ENCODE results near the gene TSPAN14.
"Not testable (repeated sequence)": the region's sequence is repeated elsewhere in the genome, so short reads cannot be mapped to it uniquely, and the experiment has no call there.

The TSPAN14 gene

DNA sequence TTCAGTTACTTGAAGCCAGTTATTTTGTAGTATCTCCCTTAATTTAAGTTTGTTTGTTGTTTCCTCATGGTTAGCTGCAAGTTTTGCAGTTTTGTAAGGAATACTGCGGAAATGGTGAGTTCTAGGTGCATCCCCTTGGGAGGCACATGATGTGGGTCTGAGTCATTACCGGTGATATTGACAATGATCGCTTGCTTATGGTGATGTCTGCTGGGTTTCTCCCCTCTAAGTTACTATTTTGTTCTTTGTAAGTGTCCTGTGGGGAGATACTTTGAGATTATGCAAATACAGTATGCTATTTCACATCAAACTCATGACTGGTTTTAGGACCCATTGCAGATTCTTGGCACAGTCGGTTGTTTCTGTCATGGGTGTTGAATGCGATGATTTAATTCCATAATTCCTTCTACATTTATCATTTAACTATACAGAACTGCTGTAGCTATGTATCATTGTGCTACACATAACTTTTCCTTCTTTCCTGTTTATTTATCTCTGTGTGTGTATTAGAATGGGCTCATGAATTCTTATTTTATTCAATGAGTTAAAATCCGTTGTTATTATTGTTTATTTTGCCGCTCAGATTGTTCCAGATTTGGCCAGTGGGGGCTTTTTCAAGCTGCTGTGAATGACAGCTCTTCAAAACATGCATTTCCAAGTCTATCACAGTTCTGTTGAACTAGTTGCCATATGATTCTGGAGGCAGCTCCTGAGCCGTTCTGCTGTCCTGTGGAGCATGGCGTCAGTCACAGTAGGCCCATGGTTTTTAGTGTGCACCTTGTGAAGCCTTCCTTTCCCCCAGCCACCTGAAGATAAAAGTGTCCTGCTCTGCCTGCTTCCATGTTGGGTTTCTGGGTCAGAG is 18.4 kb downstream of the TSPAN14 start:
- DNase-seq, result no peak

- DNase-seq, result no peak
These were observed 19.1 kb downstream of the TSPAN14 start for GRCh38 chr10:80473096-80473657.

DNA sequence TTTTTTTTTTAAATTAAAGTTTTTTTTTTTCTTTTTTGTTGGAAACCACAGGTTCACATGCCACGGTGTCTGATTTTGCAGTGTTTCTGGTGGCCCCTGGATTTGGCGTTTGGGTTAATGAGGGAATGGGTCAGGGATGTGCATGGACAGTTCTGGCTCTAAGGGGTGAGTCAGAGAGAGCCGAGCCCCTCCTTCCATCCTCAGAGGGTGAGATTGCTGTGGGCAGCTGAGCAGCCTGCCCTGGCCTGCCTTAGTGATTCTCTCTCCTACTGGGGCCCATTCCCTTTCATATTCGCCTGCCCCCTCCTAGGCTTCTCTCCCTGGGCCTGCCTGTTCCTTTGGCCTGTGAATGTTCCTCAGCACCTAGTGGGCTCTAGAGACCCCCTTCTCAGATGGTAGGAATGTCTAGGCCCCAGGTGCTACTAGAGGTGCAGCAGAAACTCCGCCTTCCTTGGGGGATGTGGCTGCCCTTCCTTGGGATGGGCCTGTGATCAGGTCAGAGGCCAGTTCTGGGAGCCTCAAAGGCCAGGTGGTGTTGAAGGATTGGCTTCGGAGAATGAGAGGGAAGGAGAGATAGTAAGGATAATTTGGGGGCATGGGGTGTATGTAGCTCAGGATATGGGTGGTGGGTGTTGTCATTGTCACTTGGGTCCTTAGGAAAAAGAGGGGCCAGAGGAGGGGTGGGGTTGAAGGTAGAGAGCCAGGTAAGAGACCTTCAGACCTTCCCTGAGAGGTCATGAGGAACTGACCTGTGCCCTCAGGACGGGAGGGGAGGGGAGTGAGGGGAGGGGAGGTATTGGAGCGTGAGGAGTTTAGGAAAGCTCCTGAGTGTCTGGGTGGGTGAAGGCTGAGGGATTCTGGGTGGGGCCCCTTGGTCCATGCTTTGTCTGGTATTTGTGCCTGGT is 19.8 kb downstream of the TSPAN14 start:
- no peak for DNase-seq

- no peak for DNase-seq
These were observed 20.4 kb downstream of the TSPAN14 start for GRCh38 chr10:80474597-80474910.

DNA sequence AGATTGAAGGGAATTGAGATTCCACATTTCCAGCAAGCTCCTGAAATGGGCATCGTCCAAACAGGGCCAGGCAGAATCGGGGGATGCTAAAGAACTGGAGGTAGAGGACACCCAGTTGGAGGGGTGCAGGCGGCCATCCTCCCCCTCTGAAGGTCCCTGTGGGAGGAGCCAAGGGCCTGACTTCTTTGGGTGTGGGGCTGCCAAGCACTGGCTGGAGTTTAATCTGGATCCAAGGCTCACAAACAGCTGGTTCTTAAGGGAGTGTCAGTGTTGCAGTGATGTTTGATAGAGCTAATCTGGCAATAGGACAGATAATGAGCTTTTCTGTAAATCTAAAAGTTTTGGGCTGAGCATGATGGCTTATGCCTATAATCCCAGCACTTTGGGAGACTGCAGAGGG is 20.8 kb downstream of the TSPAN14 start:
- no peak for DNase-seq

DNA sequence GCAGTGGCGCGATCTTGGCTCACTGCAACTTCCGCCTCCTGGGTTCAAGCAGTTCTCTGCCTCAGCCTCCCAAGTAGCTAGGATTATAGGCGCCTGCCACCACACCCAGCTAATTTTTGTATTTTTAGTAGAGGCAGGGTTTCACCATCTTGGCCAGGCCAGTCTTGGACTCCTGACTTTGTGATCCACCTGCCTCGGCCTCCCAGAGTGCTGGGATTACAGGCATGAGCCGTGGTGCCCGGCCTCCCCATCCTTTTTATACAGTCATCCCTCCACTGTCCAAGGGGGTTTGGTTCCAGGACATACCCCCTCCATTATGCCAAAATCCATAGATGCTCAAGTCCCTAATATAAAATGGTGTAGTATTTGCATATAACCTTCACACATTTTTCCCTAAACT is 21.5 kb downstream of the TSPAN14 start:
- DNase-seq, result not testable (repeated sequence)

GRCh38 chr10:80476685-80477084 is 22.6 kb downstream of the TSPAN14 start:
- DNase-seq, result no peak

DNA sequence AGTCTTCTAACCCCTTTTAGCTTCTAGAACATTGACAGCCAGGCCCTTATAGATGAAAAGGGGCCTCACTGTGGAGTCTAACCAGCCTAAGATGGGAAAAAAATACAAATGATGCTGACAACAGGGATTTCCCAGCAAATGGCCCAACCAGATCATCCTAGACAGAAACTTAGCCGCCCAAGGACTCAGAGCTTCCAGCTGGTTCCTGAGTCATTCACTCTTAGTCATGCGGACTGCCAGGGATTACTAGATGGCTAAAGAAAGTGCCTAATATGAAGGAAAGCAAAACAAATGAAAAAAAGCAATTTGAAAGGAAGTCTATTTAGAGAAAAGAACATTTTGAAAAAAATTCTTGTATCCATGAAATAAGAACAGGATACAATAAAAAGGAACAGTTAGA is 23.7 kb downstream of the TSPAN14 start:
- no peak for DNase-seq

DNA sequence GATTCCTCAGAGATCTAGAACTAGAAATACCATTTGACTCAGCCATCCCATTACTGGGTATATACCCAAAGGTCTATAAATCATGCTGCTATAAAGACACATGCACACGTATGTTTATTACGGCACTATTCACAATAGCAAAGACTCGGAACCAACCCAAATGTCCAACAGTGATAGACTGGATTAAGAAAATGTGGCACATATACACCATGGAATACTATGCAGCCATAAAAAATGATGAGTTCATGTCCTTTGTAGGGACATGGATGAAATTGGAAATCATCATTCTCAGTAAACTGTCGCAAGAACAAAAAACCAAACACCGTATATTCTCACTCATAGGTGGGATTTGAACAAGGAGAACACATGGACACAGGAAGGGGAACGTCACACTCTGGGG is 26.3 kb downstream of the TSPAN14 start:
- DNase-seq, result not testable (repeated sequence)

DNA sequence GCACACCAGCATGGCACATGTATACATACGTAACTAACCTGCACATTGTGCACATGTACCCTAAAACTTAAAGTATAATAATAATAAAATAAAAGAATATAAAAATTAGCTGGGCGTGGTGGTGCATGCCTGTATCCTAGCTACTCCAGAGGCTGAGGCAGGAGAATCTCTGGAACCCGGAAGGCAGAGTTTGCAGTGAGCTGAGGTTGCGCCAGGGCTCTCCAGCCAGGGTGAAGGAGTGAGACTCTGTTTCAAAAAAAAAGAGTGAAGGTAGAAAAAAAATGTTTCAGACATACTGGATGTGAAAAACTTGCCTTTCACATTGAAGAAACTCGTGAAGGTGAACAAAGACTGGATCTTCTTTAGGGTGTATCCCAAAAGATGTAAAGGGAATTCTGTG is 26.7 kb downstream of the TSPAN14 start:
- DNase-seq, result no peak

DNA sequence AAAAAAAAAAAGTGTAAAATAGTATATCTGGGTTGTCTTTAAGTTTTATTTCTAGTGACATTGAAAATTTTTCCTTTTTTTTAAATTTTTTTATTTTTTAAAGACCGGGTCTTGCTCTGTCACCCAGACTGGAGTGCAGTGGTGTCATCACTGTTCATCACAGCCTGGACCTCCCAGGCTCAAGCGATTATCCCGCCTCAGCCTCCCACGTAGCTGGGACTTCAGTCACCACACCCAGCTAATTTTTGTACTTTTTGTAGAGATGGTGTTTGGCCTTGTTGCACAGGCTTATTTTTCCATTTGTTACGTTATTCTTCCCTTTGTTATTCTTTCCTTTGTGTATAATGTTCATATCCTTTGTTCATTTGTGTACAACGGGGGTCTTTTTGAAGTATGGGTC is 30.1 kb downstream of the TSPAN14 start:
- no peak for DNase-seq

DNA sequence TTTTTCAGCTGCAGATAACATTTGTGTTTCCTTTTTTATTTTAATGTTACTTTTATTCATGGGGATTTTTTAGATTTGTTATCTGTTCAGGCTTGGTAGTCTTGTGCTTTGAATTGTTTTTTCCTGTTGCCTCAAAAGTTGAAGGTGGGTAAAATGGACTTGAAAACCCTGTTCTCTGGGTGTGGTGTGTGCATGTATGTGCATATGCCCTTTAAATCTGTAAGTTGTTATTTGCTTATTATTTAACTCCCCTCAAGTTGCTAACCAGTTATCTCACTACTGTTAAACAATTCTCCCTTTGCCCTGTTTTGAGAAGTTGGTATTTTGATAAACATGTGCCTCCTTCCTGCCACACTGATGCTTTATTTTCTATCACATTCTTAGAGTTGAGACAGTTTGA is 30.6 kb downstream of the TSPAN14 start:
- DNase-seq, result no peak

GRCh38 chr10:80485076-80485945 is 31.2 kb downstream of the TSPAN14 start:
- DNase-seq, result no peak

GRCh38 chr10:80485946-80486764 is 32.0 kb downstream of the TSPAN14 start:
- no peak for DNase-seq

- DNase-seq, result no peak
These were observed 32.8 kb downstream of the TSPAN14 start for GRCh38 chr10:80486785-80487420.

- DNase-seq, result no peak
These were observed 33.3 kb downstream of the TSPAN14 start for GRCh38 chr10:80487421-80487785.

- DNase-seq, result peak; percentile 42
These were observed 33.9 kb downstream of the TSPAN14 start for GRCh38 chr10:80487791-80488538.

- DNase-seq, result no peak
These were observed 34.5 kb downstream of the TSPAN14 start for GRCh38 chr10:80488539-80489066.

- no peak for DNase-seq
These were observed 35.4 kb downstream of the TSPAN14 start for GRCh38 chr10:80489371-80490112.
